ENCODE data around the gene ARHGEF39.
A peak's percentile ranks its signal among the peaks of the same experiment; 100 is the strongest.
"Not testable (repeated sequence)": the region's sequence is repeated elsewhere in the genome, so short reads cannot be mapped to it uniquely, and the experiment has no call there.

Gene ARHGEF39

GRCh38 chr9:35649431-35650340, 15.3 kb downstream of the ARHGEF39 start:
- peak; percentile 45 for DNase-seq

GRCh38 chr9:35646533-35647265, 18.3 kb downstream of the ARHGEF39 start:
- DNase-seq, result peak; percentile 96

- DNase-seq, result no peak
Observed at GRCh38 chr9:35646153-35646532, 18.9 kb downstream of the ARHGEF39 start.

- DNase-seq, result not testable (repeated sequence)
Observed at GRCh38 chr9:35645736-35646135, 19.3 kb downstream of the ARHGEF39 start.

- no peak for DNase-seq
Observed at GRCh38 chr9:35643046-35643445, 21.9 kb downstream of the ARHGEF39 start.

DNA sequence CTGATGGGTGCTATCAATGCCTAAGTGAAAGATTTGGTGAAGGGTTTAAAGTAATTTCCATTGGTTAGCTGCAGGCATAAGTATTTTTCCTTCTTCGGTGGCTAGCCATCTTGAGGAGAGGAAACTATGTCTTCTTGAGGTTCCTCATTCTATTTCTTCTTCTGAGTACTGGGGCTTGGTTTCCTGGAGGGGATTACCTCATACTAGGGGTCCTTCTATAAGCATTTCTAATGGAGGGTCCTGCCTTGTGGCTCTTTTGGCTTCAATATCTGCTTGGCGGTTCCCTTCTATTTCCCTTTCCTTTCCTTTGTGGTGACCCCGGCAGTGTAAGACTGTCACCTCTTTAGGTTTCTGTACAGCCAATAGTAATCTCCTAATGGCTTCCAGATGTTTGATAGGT, 23.5 kb downstream of the ARHGEF39 start:
- DNase-seq, result not testable (repeated sequence)

GRCh38 chr9:35640431-35640830, 24.6 kb downstream of the ARHGEF39 start:
- not testable (repeated sequence) for DNase-seq

DNA sequence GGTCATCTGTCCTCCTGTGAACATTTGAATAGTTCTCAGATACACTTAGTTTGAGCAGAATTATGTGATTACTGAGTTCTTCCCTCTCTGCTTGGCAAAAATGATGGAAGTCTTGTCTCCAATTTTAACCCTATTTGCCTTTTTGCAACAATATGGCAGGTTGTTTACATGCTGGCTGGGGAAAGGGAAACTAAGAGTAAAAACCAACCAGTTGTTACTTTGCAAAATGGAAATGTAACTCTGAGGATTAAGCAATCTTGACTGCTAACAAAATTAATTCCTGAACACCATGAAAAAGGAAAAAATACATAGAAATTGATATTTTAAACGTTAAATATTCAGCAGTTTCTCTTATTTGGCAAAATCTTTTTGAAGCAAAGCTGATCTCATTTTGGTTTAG, 25.4 kb downstream of the ARHGEF39 start:
- DNase-seq, result no peak

DNA sequence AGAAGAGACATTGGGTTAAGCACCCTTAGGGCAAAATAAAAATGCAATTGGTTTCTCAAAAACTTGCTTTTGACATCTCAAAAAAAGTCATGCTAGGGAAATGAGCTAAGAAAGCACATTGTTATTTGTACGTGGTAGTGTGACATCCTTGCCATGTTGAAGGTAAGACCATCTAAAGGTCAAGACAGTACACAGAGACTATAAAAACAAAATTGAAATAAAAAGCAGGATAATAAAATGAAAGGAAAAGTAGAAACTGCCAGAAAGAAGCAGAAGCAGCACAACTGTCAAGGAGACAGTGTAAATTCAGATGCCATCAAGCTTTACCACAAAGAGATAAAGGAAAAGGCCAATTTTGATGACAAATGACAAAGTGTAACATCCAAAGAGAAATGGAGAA, 25.8 kb downstream of the ARHGEF39 start:
- not testable (repeated sequence) for DNase-seq

GRCh38 chr9:35638751-35639150, 26.2 kb downstream of the ARHGEF39 start:
- not testable (repeated sequence) for DNase-seq

DNA sequence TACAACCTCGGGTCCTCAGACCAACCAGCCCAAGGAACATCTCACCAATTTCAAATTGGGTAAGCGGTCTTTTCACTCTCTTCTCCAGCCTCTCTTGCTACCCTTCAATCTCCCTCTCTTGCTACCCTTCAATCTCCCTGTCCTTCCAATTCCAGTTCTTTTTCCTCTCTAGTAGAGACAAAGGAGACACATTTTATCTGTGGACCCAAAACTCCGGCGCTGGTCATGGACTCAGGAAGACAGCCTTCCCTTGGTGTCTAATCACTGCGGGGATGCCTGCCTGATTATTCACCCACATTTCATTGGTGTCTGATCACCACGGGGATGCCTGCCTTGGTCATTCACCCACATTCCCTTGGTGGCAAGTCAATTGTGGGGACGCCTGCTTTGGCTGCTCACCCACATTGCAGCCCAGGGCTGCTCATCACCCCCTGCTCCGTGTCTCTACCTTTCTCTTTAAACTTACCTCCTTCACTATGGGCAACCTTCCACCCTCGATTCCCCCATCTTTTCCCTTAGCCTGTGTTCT, 27.5 kb downstream of the ARHGEF39 start:
- not testable (repeated sequence) for DNase-seq

- not testable (repeated sequence) for DNase-seq
Observed at GRCh38 chr9:35636877-35637246, 28.1 kb downstream of the ARHGEF39 start.

DNA sequence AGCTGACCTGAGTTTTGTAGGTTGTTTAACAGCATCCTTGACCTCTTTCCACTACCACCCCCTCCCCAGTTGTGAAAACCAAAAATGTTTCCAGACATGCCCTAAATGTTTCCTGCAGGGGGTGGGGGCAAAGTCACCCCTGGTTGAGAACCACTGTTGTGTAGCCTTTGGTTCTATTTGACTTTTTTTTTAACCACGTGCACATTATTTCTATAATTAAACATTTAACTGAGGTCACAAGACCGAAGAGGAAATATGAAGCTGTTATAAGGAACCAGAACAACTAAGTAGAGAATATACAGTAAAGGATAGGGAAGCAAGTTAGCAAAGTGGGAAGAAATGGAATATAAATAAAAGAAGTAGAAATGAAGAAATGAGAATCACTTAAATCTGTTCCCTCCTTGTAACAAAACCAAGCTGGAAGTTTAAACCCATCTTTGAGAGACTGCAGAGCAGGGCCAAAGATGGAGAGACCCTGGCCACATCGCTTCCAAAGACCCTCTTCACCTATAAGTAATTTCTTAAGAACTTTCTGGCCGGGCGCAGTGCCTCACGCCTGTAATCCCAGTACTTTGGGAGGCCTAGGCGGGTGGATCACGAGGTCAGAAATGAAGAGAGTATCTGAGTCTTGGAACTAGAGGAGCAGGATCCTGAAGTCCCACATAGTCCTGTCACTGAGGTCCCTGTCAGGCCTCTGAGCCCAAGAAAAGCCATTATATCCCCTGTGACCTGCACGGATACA, 28.7 kb downstream of the ARHGEF39 start:
- no peak for DNase-seq

GRCh38 chr9:35635730-35636129, 29.3 kb downstream of the ARHGEF39 start:
- DNase-seq, result no peak

GRCh38 chr9:35629597-35629996, 35.4 kb downstream of the ARHGEF39 start:
- DNase-seq, result no peak

DNA sequence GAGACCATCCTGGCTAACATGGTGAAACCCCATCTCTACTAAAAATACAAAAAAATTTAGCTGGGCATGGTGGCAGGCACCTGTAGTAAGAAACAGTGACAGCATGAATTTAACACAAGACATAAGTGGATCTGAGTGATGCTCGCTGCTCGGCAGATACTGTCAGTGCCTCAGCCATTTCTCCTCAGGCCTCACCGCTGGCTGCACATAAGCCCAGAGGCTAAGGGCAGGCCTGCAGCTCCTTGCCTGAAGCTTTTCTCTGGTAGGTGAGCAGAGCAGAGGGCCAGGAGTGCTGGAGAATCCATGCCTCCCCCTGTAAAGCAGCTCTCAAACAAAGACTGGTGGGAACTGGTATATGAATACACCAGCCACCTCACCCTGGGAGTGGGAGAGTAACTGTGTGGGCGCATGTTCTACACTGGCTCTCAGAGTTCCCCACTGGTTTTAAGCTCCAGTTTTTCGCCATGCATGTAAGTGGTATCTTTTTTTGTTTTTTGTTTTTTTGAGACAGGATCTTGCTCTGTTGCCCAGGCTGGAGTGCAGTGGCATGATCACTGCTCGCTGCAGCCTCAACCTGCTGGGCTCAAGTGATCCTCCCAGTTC, 36.5 kb downstream of the ARHGEF39 start:
- no peak for DNase-seq

GRCh38 chr9:35627575-35627974, 37.4 kb downstream of the ARHGEF39 start:
- DNase-seq, result no peak

DNA sequence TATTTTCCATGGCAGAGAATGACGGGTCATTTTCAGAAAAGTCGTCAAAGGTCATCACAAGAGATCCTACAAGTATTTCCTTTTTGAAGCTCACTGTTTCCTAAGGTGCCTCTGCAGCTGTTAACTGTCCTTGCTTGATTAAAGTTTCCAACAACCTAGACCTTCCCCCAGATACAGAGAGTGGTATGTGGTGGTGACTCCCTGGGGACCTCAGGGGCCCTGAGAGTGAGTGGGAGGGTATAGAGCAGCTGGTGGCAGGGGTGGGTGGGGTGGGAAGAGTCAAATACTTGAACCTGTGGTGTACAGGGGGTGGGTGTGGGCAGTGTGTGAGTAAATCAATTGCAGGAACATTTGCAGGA, 45.2 kb downstream of the ARHGEF39 start:
- DNase-seq, result no peak

DNA sequence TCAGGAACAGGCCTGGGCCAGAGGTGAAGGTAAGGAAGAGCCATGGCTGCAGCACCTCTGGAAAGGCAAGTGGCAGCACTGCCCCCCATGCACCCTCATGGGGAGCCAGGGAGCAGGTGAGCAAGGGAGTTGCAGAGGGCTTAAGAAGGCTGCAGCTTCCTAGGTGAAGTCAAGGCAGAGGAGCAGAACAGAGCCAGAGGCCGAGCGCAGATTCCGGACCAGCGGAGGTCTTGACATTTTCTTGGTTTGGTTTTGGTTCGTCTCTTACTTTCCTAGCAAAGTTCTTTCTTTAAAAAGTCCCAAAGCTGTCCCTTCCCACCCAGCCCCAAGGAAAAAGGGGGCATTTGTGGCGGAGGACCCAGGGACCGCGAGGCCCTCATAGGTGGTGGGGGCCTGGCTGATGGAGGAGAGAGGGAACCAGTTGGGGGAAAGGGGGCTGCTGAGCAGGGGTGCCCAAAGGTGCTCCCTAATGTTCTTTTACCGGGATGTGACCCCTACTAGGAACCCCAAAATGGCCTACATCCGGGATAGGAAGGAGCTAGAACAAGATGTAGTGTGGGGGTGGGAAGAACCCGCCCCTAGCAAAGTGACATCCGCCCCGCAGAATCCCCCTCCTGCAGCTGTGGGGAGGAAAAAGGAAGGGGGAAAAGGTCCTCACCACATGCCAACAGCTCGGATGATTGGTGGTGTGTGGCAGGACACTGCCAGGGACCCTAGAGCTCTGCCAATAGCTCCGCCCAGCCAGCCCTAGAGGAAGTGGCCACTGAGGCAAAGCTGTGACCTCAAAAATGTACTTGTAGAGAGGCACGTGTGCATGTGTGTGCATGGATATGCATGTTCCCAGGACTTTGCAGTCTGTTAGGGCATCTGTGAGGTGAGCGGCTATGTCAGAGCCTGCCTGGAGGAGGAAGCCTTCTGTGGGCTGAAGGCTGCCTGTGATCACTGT, 45.9 kb downstream of the ARHGEF39 start:
- peak; percentile 34 for DNase-seq

DNA sequence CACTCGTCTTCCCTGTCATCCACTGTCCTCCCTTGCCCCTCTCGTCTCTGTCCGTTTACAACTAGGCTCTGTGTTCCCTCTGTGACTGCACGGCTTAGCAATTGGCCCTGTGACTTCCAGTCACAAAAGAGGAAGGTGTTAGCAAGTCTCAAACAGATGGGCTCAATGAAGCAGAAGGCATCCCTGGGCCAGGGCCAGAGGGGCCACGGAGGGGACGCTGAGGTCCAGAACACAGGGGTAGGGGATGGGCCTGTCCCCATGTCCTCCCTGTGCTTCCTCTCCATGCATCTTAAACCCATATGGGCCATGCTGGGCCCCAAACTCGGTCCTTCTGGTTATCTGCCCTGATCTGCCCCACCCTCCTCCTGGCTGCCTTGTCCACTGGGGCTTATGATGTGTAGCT, 46.7 kb downstream of the ARHGEF39 start, which contains the start of gene CD72:
Gene CD72, minus strand, starts transcription at position 89 of the 403 bp plus-strand sequence. CDS start 110 bp downstream, outside the sequence.
- no peak for DNase-seq

GRCh38 chr9:35617548-35617947, 47.4 kb downstream of the ARHGEF39 start:
- no peak for DNase-seq

Data from activated T-cell treated with anti-CD3 and anti-CD28 coated beads, Interleukin-2, amount 50 U/mL, for 1 hour (primary cell).